ENCODE measurements around the gene ZNF827.

ZNF827 gene

DNA sequence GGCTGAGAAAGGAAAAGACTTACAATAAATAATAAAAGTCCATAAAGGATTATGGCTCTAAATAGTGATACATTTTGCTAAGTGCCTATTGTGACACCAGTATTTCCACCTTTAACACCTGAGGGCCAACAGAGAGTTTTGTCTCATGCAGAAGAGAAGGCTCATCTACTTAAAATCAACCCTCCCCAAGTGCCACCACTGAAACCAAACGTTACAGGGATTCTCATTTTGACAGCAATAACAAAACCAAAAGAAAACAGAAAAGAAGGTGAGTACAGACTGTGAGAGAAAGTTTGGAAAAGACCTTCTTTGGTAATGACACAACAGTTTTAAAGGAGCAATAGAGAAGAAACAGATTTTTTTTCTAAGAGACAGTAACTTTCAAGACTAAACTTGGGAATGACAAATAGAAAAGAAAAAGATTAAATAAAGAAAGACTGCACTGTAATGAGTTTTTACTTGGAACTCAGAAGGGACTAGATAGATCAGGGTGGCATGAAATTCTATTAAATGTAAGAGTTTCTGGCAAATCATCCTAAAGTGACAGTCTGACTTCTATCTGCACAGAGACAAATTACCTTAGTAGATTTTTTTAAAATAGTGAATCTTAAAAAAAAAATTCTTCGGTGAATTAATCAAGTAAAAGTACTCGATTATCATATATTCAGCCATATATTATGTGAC lies 109.7 kb downstream of the ZNF827 start:
- no peak overlapping the region for H3K4me3 ChIP-seq (ENCODE audit: low read depth, low read length)
- in situ Hi-C loops (cut with HindIII; ENCODE audit: low sequenced_read_pairs), result no loop called here
- no peak for DNase-seq (ENCODE audit: low read depth)
- TF ChIP-seq, protein P1, sequence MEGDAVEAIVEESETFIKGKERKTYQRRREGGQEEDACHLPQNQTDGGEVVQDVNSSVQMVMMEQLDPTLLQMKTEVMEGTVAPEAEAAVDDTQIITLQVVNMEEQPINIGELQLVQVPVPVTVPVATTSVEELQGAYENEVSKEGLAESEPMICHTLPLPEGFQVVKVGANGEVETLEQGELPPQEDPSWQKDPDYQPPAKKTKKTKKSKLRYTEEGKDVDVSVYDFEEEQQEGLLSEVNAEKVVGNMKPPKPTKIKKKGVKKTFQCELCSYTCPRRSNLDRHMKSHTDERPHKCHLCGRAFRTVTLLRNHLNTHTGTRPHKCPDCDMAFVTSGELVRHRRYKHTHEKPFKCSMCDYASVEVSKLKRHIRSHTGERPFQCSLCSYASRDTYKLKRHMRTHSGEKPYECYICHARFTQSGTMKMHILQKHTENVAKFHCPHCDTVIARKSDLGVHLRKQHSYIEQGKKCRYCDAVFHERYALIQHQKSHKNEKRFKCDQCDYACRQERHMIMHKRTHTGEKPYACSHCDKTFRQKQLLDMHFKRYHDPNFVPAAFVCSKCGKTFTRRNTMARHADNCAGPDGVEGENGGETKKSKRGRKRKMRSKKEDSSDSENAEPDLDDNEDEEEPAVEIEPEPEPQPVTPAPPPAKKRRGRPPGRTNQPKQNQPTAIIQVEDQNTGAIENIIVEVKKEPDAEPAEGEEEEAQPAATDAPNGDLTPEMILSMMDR (IDR thresholded peaks at IDR 0.05; ENCODE audit: low read depth, low read length, missing control alignments), result no peak

DNA sequence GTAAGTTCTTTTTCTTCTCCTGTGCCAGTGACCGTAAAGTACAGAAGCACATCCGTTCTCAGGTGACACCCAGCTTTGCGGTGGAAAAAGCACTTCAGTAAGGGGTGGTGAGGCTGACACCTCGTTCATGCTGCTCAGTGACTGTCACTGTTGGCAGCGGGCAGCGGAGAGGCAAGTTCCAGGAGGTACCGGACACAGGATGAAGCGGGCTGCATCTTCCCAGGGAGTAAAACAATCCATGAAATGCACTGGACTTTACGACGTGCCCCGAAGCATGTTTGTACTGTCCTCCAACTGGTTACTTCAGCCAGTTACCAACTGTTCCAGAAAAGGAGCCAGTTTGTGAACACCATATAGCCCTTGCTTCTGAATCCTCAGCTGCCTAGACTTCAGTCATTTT lies 110.7 kb downstream of the ZNF827 start:
- TF ChIP-seq, protein P1 (IDR thresholded peaks at IDR 0.05; ENCODE audit: low read depth, low read length, missing control alignments), result no peak
- in situ Hi-C loops (cut with HindIII; ENCODE audit: low sequenced_read_pairs), result no loop called here
- no peak overlapping the region for H3K4me3 ChIP-seq (ENCODE audit: low read depth, low read length)
- no peak for DNase-seq (ENCODE audit: low read depth)

DNA sequence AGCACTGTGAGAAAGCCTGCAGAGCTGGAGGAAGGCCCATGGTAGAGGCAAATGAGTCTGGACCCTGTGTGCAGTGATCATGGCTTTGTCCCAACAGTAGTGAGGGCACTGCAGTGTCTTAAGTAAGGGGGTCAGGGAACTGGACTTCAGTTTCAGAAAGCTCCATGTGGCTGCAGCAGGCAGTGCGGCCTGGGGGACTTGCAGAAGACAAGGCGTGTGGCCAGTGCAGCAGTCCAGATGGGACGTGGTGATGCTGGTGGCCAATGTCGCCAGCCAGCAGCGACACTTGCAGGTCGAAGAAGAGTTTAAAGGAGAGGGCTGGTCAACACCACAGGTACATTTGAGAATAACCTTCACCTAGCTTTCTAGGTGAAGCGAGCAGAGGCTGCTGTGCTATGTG lies 113.4 kb downstream of the ZNF827 start:
- in situ Hi-C loops (cut with HindIII; ENCODE audit: low sequenced_read_pairs), result no loop called here
- DNase-seq (ENCODE audit: low read depth), result no peak
- H3K4me3 ChIP-seq (ENCODE audit: low read depth, low read length), result no peak overlapping the region
- TF ChIP-seq, protein P1 (IDR thresholded peaks at IDR 0.05; ENCODE audit: low read depth, low read length, missing control alignments), result no peak

DNA sequence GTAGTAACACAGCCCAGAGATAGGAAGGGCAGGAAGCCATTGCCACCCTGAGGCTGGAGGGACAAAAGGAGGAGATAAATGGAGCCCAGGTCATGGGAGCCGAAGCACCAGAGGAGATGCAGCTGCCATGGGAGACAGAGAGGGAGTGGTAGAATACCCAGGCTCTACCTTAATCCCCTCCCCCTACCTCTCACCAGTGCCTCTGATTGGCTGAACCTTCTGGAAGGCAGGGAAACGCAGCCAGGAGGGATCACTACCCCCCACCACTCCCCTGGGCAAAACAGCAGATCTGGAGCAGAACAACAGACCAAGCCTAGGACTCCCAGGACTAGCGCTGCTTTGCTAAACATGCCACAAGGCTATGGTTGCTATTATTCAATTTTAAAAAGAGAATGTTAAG lies 114.2 kb downstream of the ZNF827 start:
- no peak overlapping the region for H3K4me3 ChIP-seq (ENCODE audit: low read depth, low read length)
- DNase-seq (ENCODE audit: low read depth), result no peak
- in situ Hi-C loops (cut with HindIII; ENCODE audit: low sequenced_read_pairs), result no loop called here
- TF ChIP-seq, protein P1 (IDR thresholded peaks at IDR 0.05; ENCODE audit: low read depth, low read length, missing control alignments), result no peak

DNA sequence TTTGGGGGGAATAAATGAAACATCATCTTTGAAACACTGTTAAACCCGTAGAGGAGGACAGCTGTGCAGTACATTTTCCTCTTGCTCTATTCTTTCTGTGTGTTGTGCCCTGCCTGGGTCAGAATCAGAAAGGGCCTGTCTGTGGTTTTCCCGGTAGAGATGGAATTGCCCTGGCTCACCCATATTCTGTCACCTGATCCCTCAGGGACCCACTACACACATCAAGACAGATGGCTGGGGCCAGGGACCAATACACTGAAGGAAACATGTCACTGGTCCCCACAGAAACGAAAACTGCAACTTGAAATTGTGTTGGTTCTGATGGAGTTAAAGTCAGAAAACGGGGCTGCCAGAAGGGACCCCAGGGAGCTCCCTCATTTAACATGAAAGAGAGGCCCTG lies 114.9 kb downstream of the ZNF827 start:
- TF ChIP-seq, protein P1 (IDR thresholded peaks at IDR 0.05; ENCODE audit: low read depth, low read length, missing control alignments), result no peak
- no peak overlapping the region for H3K4me3 ChIP-seq (ENCODE audit: low read depth, low read length)
- in situ Hi-C loops (cut with HindIII; ENCODE audit: low sequenced_read_pairs), result no loop called here
- DNase-seq (ENCODE audit: low read depth), result no peak

DNA sequence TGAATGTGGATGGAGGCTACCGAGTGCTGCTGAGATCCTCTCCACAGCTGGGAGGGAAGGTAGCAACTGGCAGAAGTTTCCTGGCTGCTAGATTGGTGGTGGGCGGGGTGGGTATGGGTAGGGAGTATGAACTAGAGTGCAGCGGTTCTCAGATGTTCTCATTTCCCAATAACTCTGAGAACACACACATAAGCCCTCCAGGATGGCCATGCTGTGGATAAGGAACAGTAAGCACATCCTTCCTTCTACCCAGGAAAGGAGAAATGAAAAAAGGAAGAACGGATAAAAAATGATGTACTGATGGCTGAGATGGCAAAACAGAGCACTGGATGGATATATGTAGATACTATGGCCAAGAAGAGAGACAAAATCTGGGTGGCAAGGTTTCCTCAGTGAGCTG lies 116.0 kb downstream of the ZNF827 start:
- DNase-seq (ENCODE audit: low read depth), result no peak
- no peak overlapping the region for H3K4me3 ChIP-seq (ENCODE audit: low read depth, low read length)
- TF ChIP-seq, protein P1 (IDR thresholded peaks at IDR 0.05; ENCODE audit: low read depth, low read length, missing control alignments), result no peak
- in situ Hi-C loops (cut with HindIII; ENCODE audit: low sequenced_read_pairs), result no loop called here
